GM19025 (cell line): ENCODE measurements around the gene EMID1.

Experiments used
- ATAC-seq: cut with Tn5 transposase; IDR thresholded peaks from one replicate; pipeline ENCODE4 v1.9.1; 2021; ENCODE audit warnings: mild to moderate bottlenecking, low read depth, moderate library complexity; ENCODE audit not compliant: unreplicated experiment

EMID1 gene

GRCh38 chr22:29205594-29206371 lies at the start of gene EMID1:
TSS of gene EMID1 (plus strand) at chr22:29205896. CDS start at chr22:29206039, 143 bp downstream.
- no peak for ATAC-seq

GRCh38 chr22:29155966-29156365 lies 49.7 kb upstream of the EMID1 start:
- no peak for ATAC-seq

GRCh38 chr22:29156507-29156906 lies 49.2 kb upstream of the EMID1 start:
- no peak for ATAC-seq

DNA sequence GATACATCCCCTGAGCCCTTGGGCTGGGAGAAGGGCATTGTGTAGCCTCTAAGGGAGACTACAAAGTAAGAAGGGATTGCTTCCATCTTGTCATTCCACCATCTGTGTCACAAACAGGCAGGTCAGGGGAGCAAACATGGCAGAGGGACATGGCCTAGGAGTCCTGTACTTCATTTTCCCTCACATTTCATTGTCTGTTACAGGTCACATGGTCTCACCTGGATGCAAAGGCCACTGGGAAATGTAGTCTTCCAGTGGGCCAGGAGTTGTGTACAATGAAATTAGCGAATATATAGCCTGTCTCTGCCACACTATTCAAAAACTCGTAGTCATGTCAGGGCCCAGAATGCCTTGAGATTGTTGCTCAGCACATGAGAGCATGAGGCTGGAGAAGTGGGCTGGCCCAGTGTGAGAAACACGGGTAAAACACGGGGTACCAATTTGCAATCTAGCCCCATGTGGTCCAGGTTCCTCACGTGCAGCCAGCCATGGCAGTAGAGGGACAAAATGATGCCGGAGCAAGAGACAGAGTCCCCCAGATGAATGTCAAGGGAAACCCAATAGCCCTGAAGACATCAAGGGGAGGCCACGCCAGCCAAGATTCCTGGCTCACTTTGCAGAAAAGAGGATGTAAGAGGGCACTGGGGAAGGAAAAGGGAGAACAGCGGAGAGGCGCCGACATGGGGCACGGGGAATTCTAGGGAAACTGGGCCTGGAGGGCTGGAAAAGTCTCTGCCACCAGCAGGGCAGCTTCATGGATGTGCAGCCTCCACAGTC lies 47.7 kb upstream of the EMID1 start:
- ATAC-seq, result no peak

DNA sequence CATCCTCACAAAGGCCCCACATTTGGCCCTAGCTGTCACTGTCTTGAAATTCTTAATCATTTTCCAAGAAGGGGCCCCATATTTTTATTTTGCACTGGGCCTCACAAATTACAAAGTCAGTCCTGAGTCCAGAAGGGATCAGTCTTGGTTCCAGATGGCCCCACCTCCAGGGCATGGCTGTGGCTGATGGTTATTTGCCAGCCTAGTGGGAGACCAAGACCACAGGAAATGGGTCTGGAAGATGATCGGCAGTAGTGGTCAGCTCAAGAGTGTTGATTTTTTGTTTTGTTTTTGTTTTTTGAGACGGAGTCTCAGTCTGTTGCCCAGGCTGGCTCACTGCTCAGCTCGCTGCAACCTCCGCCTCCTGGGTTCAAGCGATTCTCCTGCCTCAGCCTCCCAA lies 47.1 kb upstream of the EMID1 start:
- ATAC-seq, result no peak

DNA sequence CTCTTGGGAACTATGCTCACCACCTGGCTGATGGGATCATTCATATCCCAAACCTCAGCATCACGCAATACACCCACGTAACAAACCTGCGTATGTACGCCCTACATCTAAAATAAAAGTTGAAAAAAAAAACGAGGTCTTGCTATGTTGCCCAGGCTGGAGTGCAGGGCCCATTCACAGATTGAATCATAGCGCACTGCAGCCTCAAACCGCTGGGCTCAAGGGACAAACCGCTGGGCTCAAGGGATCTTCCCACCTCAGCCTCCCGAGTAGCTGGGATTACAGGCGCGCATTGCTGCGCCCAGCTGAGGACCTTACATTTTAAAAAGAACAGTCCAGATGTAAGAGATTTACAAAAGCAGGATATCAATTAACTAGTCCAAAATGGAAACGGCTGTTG lies 41.9 kb upstream of the EMID1 start:
- no peak for ATAC-seq

- no peak for ATAC-seq
These were observed 40.2 kb upstream of the EMID1 start for GRCh38 chr22:29165321-29166060.

GRCh38 chr22:29166180-29166579 lies 39.5 kb upstream of the EMID1 start:
- no peak for ATAC-seq

DNA sequence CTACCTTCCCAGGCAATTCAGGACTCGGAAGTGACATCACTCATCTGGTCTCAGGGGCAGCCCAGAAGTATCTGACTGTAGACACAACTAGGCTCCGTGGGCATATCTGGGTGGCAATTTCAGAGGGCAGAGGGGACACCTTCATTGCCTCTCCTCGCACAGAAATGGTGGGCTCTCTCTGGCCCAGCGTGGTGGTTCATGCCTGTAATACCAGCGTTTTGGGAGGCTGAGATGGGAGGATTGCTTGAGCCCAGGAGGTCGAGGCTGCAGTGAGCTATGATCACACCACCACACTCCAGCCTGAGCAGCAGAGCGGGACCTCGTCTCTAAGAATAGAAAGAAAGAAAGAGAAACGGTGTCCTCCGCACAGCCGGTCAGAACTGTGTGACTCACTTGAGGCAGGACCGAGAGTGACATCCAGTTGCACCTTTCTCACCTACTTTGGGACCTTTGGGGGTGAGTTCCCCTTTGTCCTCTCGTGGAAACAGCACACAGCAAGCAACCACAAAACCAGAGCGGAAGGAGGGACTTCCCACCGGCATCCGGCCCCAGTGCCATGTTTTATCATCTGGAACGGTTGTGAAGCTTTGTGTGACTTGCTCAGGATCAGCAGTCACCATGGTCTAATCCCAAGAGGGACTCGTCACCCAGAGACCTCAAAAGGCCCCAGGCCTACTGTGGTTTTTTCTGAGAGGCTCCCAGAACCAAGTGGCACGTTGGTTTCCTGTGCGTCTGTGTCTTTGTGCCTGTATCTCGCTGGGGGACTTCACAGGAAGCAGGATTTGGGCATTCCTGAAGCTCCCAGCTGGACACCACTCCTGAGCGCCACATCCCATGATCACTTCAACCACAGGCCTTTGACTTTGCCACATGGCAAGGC lies 38.4 kb upstream of the EMID1 start:
- peak; percentile 92 for ATAC-seq

GRCh38 chr22:29171721-29172120 lies 34.0 kb upstream of the EMID1 start:
- no peak for ATAC-seq

- ATAC-seq, result no peak
These were observed 33.5 kb upstream of the EMID1 start for GRCh38 chr22:29172216-29172615.

DNA sequence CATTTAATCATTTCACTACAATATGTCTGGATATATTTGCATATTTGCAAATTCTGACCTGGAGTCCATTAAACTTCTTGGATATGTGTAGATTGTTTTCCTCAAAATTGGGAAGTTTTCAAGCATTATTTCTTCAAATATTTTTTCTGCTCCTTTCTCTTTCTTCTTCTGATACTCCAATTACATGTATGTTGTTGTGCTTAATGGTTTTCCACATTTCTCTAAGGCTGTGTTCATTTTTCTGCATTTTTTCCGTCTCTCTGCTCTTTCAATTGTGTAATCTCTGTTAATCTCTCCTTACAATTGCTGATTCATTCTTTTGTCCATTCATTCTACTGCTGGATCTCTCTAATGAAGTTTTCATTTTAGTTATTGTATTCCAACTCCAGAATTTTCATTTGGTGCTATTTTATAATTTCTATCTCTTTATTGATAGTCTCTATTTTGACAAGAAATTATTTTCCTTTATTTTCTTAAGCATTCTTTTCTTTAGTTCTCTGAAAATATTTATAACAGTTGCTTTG lies 30.3 kb upstream of the EMID1 start:
- ATAC-seq, result no peak

DNA sequence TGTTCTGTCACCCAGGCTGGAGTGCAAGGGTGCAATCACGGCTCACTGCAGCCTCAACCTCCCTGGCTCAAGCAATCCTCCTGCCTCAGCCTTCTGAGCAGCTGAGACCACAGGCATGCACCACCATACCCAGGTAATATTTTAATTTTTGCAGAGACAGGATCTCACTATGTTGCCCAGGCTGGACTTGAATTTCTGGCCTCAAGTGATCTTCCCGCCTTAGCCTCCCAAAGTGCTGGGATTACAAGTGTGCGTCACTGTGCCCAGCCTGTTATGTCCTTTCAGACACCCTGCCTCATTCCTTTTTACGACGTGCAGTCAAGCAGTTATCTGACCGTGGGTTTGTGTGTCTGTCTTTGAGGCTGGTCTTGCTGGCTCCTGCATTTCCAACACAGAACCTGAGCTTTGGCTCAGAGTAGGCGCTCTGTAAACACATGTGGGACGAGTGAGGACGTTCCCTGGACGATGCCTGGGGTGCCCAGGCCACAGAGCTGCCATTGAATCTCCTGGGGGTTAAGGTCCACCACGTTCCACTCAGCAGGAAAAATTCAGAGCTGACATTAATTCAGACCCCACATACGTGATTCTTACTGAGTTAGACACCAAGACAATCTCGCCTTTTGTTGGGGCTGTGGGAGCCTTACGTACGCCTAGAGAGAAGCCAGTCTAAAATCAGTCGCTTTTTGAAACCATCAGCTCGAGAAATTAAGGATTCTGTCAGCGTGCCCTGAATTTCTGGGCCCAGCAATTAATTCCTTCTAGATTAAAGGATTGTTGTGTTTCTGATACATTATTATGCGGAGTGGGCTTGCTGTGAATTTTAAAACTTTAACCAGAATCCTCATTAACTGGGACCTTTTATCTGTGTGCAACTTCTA lies 21.5 kb upstream of the EMID1 start:
- ATAC-seq, result no peak

DNA sequence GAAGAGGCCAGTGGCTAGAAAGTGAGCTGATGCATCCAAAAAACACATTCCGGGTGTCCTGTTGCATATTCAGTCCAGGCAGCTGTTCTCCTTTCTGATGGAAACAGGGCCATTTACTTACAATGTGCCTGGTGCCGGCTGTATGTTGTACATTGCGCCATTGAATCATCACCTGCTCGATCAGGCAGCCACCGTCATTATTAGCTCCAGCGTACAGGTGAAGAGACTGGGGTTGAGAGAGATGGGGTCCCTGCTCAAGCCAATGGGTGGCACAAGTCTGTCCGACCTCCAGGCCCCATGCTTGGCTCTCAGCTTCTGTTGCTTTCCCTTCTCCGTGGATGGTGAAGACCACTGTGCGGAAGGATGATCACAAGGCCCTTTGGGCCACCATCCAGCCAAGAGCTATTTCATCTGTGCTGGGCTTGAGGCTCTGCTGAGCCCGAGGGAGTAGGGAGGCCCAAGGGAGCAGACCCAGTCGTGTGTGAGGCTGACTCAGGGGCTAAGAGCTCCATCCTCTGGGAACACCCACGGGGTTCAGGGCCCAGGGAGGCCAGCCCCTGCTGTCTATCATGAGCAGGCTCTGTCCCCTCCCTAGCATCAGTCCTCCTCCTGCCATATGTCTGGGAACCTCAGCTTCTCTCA lies 20.7 kb upstream of the EMID1 start:
- ATAC-seq, result no peak

GRCh38 chr22:29186302-29186701 lies 19.4 kb upstream of the EMID1 start:
- ATAC-seq, result no peak

- ATAC-seq, result no peak
These were observed 17.9 kb upstream of the EMID1 start for GRCh38 chr22:29187831-29188230.

- no peak for ATAC-seq
These were observed 15.6 kb upstream of the EMID1 start for GRCh38 chr22:29190051-29190450.

GRCh38 chr22:29190918-29191317 lies 14.8 kb upstream of the EMID1 start:
- ATAC-seq, result no peak

DNA sequence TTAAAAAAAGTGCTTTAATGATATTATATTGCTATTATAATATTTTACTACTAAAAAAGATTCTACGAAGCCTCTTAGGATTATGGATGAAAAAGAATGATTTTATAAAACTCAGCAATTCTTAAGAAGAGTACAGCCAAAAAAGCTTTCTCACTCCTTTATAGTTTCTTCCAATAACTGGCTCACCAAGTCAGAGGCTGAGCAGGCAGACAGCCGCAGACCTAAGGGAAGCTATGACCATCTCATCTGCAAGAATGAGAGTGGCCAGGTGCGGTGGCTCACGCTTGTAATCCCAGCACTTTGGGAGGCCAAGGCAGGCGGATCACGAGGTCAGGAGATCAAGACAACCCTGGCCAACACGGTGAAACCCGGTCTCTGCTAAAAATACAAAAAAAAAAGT lies 12.7 kb upstream of the EMID1 start:
- no peak for ATAC-seq
